ENCODE results near the gene RAPSN. TPM values are rescaled to one million over a fixed set of nuclear protein-coding genes. Genes with fewer than 3 reads are reported as not detected.

Gene RAPSN
- total RNA-seq, 1 donor from 2014 or later, result 0.64 TPM

DNA sequence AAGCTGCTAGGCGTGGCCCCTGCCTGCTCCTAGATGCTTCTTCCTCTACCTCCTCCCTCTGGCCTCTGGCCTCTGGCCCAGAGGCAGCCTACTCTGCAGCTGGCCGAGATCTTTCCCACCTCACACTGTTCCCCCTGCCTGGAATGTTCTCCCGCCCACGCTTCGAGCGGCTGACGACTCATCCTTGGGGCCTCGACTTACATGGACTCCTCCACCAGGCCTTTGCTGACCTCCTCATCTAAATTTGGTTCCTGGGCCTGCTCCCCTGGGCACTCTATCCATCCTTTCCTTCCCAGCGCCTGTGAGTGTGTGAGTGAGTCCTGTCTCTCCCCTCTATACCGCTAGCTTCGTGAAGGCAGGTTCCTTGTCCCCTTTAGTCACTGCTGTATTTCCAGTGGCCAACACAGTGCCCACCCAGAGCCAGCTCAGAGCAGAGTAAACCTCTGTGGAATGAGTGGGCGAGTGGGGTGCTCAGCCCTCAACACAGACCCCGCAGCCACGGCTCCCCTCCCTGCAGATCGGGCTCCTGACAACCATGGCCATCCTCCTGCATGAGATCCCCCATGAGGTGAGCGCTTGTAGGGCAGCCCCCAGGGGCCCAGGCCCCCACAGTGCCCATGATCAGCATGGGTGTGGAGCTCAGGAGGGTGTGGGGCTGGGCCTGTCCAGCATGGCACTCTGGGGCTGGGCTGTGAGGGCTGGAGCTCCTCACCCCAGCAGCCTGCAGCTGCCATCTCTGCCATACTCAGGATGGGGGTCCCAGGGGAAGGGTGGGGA is 34.8 kb downstream of the RAPSN start:
- ATAC-seq, result no peak
- Histone ChIP-seq H3K27ac (peak overlapping the region; percentile 60), H3K4me1 (peaks cover 43% of the 10 kb centered on the region), H3K27me3 (no peaks in the 10 kb centered on the region), H3K4me3 (no peak overlapping the region), H3K36me3 (peaks cover 49% of the 10 kb centered on the region), H3K9me3 (no peaks in the 10 kb centered on the region)
- intact Hi-C loops (cut with DNase I), result no loop called here
- no peak for TF ChIP-seq CTCF (IDR thresholded peaks at IDR 0.05)
- peak; percentile 72 for DNase-seq

GRCh38 chr11:47413351-47413750 is 35.6 kb downstream of the RAPSN start:
- no peak for TF ChIP-seq CTCF (IDR thresholded peaks at IDR 0.05)
- peak overlapping the region; percentile 51 for H3K27ac ChIP-seq
- no peaks in the 10 kb centered on the region for H3K27me3 ChIP-seq
- peaks cover 45% of the 10 kb centered on the region for H3K4me1 ChIP-seq
- ATAC-seq (no peak), DNase-seq (no peak)
- H3K4me3 ChIP-seq, result no peak overlapping the region
- no peaks in the 10 kb centered on the region for H3K9me3 ChIP-seq
- intact Hi-C loops (cut with DNase I), result no loop called here
- H3K36me3 ChIP-seq, result peaks cover 41% of the 10 kb centered on the region

DNA sequence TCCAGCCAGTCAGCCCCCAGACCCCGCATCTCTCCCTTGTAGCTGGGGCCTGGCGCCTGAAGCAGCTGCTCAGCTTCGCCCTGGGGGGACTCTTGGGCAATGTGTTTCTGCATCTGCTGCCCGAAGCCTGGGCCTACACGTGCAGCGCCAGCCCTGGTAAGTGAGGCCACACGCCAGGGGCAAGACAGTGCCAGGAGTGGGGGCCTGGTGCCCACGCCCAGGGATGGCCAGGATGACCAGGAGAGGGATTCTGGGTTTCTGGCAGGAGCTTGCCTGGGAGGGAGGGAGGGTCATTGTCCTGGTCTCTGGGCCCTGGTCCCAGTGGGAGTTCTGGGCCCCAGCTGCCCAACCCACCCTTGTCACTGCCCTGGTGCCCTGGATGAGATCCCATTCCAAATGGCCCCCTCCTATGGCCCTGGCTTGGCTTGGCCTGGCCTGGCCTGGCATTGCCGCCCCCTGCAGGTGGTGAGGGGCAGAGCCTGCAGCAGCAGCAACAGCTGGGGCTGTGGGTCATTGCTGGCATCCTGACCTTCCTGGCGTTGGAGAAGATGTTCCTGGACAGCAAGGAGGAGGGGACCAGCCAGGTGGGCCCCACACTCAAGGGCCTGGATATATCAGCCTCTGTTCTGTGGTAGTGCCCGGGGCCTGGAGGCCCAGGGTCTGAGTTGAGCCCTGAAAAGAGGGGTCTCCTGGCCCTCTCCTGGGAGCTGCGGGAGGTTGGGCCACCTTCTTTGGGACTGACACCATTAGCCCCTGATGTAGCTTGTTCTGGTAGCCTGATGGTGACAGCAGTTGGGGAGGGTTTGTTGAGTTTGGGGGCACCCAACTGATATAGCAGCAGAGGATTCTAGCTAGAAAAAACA is 36.8 kb downstream of the RAPSN start:
- peak; percentile 81 for DNase-seq
- Histone ChIP-seq H3K9me3 (no peaks in the 10 kb centered on the region), H3K4me3 (no peak overlapping the region), H3K36me3 (peaks cover 29% of the 10 kb centered on the region), H3K4me1 (peaks cover 51% of the 10 kb centered on the region), H3K27ac (peak overlapping the region; percentile 17), H3K27me3 (no peaks in the 10 kb centered on the region)
- intact Hi-C loops (cut with DNase I), result no loop called here
- ATAC-seq, result no peak
- TF ChIP-seq CTCF (IDR thresholded peaks at IDR 0.05), result peak; percentile 73

DNA sequence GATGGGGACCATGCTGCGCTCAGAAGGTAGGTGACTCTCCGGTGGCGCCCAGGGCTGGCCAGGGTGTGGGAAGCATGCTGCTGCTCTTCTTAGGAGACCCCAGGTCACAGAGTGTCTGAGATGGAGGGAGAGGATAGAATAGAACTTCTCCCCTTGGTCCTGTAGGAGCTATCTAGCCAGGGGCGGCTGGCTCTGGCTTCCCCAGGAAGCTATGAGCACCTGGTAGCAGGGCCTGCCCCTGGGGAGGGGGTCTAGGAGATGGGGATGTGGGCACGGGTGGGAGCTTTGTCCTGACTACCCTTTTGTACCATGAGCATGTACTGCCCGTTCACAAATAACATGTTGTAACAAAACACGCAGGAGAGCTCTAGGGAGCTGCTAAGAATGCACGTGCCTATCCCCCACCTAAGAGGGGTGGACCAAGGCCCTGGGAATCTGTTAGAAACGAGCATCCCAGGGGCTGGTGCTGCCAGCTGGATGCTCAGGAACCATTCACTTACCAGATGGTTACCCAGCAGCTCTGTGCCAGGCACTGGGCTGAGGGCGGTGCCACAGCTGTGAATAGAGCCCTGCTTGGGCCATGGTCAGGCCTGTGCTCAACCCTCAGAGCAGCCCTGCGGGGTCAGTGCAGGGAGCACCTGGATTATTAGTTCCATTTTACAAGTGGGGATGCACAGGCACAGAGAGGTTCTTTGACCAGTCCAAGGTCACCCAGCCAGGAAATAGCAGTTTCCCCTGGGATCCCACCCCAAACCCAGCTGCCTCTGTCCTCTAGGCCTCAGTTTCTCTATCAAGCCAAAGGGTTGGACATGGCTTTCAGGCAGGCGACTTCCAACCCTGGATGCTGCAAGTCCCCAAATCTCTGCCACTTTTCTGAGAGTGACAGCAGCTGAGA is 38.3 kb downstream of the RAPSN start:
- Histone ChIP-seq H3K27me3 (no peaks in the 10 kb centered on the region), H3K9me3 (no peaks in the 10 kb centered on the region), H3K4me1 (peaks cover 45% of the 10 kb centered on the region), H3K27ac (peak overlapping the region; percentile 90), H3K36me3 (peaks cover 25% of the 10 kb centered on the region), H3K4me3 (peak overlapping the region; percentile 77)
- no peak for ATAC-seq
- intact Hi-C loops (cut with DNase I), result no loop called here
- TF ChIP-seq CTCF (IDR thresholded peaks at IDR 0.05), result no peak
- no peak for DNase-seq

Measured in upper lobe of right lung (tissue), 1 donor.